Endometrial microvascular endothelial cells (primary cell): ENCODE measurements around the gene RCSD1. TPM values are rescaled to one million over a fixed set of nuclear protein-coding genes. Genes with fewer than 3 reads are reported as not detected.
"Not testable (repeated sequence)": the region's sequence is repeated elsewhere in the genome, so short reads cannot be mapped to it uniquely, and the experiment has no call there.

Experiments
- in situ Hi-C: cut with HindIII; loops from 2 replicates; pipeline ENCODE4 v1.10.0; 2017; ENCODE audit warnings: low sequenced_read_pairs, low pct_unique_long_range_greater_than_20kb; ENCODE audit errors: inconsistent ontology term
- total RNA-seq: library from RNA; depleted of rRNA; stranded (reverse); fragments of >200 nt; gene quantifications from one replicate; pipeline ENCODE4 v1.2.3, GENCODE V29; 2015; ENCODE audit errors: inconsistent ontology term

The RCSD1 gene
- total RNA-seq, 1 donor from 2014 or later = not detected

DNA sequence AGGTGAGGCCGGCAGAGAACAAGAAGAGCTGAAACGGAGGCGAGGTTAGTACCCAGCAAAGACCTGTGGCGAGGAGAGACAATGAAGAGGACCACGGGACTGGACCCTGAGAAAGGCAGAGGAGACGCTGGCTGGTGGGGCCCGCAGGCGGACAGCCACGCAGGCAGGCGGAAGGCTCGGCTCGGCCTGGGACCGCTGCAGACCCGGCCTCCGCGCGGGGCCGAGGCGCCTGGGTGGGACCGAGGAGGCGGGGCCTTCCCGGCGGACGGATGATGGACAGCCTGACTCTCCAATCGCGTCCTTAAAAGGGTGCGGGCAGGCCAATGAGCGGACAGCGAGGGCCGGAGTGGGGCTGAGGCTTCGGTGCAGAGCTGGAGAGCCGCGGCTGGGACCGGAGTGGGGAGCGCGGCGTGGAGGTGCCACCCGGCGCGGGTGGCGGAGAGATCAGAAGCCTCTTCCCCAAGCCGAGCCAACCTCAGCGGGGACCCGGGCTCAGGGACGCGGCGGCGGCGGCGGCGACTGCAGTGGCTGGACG, 91.7 kb downstream of the RCSD1 start, which contains the start of gene MPZL1:
Gene MPZL1, plus strand, starts transcription at position 366 of the 535 bp plus-strand sequence. CDS start 170 bp downstream, outside the sequence.
- in situ Hi-C loops = loop anchor here (10.0 kb wide), 1 partner anchor 243 kb away; no protein-coding TSS in a partner anchor

DNA sequence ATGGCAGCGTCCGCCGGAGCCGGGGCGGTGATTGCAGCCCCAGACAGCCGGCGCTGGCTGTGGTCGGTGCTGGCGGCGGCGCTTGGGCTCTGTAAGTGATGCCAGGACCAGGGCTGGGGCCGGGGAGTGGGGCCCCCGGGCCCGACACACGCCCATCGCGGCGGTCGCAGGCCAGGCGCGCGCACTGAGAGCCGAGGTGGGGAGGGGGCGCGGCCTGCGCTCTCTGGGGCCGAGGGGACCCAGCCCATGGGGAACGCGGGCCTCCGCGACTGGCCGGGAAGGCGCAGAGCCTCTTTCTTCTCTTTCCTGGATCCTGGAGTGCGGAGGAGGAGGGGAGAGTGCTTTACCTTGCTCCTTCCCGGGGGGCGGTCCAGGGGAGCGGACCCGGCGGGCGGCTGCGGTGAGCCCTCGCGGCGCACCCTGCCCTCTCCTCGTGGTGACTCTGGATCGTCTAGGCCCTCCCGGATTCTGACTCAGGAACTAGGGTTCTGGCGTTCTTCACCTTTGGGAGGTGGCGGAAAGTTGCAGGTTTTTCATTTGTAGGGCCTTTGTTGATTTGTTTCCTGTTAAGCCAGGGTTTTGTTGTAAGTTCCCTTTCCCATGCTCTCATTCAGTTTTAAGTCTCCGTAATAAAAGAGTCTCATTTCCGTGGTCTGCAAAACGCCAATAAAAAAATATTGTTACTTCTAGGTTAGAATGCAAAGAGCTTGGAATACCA, 92.3 kb downstream of the RCSD1 start:
- in situ Hi-C loops = loop anchor here (10.0 kb wide), 1 partner anchor 242 kb away; no protein-coding TSS in a partner anchor

GRCh38 chr1:167722870-167723251, 92.8 kb downstream of the RCSD1 start:
- in situ Hi-C loops = loop anchor here (10.0 kb wide), 1 partner anchor 242 kb away; no protein-coding TSS in a partner anchor

GRCh38 chr1:167723707-167724323, 93.8 kb downstream of the RCSD1 start:
- in situ Hi-C loops = loop anchor here (10.0 kb wide), 1 partner anchor 241 kb away; no protein-coding TSS in a partner anchor

- in situ Hi-C loops = loop anchor here (10.0 kb wide), 1 partner anchor 239 kb away; no protein-coding TSS in a partner anchor
Observed at GRCh38 chr1:167726008-167726407, 96.0 kb downstream of the RCSD1 start.

DNA sequence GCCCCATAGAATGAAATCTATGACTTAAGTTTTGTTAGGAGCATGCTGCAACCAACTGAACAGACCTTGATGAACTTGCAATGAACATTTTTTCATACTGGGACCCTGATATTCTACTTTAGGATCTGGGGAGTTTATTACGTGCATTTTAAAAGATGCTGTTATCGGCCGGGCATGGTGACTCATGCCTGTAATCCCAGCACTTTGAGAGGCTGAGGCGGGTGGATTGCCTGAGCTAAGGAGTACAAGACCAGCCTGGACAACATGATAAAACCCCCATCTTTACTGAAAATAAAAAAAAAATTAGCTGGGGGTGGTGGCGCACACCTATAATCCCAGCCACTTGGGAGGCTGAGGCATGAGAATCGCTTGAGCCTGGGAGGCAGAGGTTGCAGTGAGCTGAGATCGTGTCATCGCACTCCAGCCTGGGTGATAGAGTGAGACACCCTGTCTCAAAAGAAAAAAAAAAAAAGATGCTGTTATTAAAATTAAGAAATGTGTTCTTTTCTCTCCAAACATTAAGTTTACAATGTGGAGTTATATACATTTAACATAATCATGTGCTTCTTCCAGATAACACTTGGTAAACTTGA, 98.9 kb downstream of the RCSD1 start:
- in situ Hi-C loops = loop anchor here (10.0 kb wide), 1 partner anchor 236 kb away; no protein-coding TSS in a partner anchor

DNA sequence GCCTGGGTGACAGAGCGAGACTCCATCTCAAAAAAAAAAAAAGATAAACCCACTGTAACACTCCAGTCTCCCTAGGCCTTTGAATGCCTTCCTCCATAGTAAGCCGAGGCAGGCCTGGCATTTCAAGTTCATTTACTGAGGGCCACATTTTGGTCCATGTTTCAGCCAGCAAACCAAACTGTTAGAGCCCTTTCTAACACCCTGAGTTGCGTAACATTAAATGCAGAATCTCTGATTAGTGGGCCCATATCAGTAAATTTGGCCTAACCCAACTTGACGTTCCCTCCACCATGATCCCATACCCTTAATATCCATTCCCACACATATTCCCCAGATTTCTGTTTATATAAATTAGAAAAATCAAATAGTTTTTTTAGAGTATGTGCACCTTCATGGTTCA, 104.2 kb downstream of the RCSD1 start:
- in situ Hi-C loops = no loop called here

- in situ Hi-C loops = no loop called here
Observed at GRCh38 chr1:167734841-167735240, 104.8 kb downstream of the RCSD1 start.

- in situ Hi-C loops = no loop called here
Observed at GRCh38 chr1:167737169-167737568, 107.1 kb downstream of the RCSD1 start.

DNA sequence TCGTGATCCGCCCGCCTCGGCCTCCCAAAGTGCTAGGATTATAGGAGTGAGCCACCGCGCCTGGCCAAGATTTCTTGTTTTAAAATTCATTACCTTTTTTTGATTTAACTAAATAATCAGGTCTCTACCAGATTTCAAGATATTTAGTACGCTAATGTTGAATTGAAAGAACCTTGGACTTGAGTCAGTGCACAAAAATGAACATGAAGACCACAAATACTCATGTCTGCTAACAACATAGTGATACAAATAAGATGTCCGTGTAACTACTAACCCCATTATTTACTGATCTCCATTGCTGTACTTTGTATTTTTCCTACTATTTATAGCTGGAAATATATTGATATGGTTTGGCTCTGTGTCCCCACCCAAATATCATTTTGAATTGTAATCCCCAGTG, 108.1 kb downstream of the RCSD1 start:
- in situ Hi-C loops = no loop called here

DNA sequence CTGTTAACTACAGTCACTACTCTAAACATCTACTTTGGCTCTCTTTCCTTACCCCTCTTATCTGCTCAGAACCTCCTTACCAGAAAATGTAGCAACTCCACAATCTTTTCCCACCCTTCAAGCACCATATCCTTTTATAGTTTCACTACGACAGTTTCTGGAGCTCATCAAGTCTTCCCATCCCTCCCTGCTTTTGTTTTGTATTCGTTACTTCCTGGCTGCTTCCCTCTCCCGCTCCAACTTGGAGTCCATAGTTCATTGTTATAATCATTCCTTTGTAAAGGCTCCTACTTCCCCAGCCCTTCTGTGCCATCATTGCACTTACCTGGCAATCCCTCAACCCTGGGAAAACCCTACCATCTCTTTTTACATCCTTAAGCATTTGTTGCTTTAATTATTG, 109.7 kb downstream of the RCSD1 start:
- in situ Hi-C loops = no loop called here

DNA sequence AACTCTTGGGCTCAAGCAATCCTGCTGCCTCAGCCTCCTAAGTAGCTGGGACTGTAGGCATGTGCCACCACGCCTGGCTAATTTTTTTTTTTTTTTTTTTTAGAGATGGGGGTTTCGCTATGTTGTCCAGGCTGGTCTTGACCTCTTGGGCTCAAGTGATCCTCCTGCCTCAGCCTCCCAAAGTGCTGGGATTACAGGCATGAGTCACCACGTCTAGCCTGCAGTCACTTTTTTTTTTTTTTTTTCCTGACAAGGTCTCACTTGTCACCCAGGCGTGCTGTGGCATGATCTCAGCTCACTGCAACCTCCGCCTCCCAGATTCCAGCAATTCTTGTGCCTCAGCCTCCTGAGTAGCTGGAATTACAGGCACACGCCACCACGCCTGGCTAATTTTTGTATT, 111.1 kb downstream of the RCSD1 start:
- in situ Hi-C loops = not testable (repeated sequence)

DNA sequence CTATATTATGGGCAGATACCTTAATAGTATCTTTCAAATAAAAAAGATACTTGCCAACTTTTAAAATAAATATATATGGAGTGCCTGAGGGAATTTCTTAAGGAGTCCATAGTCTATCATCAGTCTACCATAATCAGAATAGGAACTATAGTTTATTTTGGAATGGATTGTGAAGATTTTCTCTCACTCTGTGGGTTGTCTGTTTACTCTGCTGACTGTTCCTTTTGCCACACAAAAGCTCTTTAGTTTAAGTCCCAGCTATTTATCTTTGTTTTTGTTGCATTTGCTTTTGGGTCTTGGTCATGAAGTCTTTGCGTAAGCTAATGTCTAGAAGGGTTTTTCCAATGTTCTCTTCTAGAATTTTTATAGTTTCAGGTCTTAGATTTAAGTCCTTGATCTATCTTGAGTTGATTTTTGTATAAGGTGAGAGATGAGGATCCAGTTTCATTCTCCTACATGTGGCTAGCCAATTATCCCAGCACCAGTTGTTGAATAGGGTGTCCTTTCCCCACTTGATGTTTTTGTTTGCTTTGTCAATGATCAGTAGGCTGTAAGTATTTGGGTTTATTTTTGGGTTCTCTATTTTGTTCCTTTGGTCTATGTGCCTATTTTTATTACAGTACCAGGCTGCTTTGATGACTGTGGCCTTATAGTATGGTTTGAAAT, 112.5 kb downstream of the RCSD1 start:
- in situ Hi-C loops = not testable (repeated sequence)

DNA sequence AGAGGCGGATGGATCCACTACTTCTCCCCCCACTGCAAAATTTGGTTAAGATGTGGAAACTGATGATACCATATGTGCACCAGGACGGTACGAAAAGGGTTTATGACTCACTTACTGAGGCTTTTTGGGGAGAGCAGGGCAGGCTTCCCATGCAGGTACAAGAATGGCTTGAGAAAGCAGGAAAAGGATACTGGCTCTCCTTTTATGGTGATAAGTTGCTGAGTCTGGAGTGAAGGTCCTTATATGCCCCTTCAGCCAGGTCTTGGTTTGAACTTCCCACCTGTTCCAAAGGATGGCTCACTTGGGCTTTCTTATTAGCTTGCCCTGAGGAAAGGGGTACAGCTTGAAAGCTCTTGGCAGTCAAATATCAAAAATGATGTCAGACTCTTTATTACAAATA, 114.9 kb downstream of the RCSD1 start:
- in situ Hi-C loops = no loop called here

- in situ Hi-C loops = no loop called here
Observed at GRCh38 chr1:167746013-167746672, 116.1 kb downstream of the RCSD1 start.

DNA sequence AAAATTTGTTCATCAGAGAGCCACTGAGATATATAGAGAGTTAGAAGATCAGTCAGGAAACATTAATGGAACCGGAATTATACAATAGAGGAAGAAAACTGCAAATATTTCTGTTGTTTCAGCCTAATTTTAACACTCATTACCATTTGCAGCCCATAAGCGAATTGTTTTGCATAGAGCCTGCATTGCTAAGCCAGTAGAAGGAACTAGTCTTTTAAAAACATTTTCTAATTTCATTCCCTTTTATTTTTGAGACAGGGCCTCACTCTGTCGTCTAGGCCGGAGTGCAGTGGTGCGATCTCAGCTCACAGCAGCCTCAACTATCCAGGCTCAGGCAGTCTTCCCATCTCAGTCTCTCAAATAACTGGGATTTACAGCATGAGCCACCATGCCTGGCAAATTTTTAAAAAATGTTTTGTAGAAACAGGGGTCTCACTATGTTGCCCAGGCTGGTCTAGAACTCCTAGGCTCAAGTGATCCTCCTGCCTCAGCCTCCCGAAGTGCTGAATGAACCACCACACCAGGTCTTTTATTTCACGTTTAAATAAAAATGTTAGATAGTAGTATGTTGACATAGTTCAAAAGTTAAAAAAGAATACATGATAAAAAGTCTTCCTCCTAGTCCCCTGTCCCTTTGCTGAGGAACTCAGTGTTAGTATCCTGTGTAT, 117.1 kb downstream of the RCSD1 start:
- in situ Hi-C loops = no loop called here

DNA sequence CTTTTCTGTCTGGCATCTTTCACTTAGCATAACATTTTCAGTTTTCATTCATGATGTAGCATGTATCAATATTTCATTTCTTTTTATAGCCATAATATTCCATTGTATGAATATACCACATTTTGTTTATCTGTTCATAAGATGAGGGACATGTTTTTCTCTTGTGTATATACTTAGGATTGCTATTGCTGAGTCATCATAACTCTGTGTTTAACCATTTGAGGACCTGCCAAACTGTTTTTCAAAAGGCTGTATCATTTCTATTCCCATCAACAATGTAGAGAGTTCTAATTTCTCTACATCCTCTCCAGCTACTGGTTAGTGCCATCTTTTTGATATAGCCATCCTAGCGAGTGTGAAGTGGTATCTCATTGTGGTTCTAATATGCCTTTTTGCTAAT, 118.0 kb downstream of the RCSD1 start:
- in situ Hi-C loops = no loop called here

DNA sequence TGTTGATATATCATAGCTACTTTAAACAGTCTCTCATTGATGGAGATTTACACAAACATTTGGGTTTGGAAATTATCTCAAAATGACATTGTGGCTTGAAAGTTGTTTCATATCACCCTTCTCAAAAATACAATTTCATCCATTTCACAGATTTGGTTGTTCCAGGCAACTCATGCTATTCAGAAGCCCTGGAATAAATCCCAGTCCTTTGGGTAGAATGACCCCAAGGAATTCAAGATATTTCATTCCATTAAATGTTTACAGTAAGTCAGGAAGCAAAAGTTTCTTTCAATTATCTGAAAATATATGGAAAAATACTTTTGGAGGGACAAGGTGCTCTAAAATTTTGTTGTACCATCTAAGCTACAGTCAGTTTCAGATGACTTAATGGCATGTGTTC, 118.9 kb downstream of the RCSD1 start:
- in situ Hi-C loops = no loop called here
